Loucy (cell line): ENCODE results near the gene ADGRF3.

Experiments used
- EZH2phosphoT487 ChIP-seq: fragments of 200-600 bp; IDR thresholded peaks from 2 replicates; pipeline ENCODE4 v1.6.1; 2018; ENCODE audit warnings: antibody characterized with exemption, mild to moderate bottlenecking, moderate library complexity, borderline replicate concordance
- TF ChIP-seq, protein P1 (sequence below): fragments of 200-600 bp; sonication (generic); conservative IDR thresholded peaks from 2 replicates; pipeline ENCODE4 v1.5.1; 2014; ENCODE audit warnings: mild to moderate bottlenecking, antibody characterized with exemption, low read length

DNA sequence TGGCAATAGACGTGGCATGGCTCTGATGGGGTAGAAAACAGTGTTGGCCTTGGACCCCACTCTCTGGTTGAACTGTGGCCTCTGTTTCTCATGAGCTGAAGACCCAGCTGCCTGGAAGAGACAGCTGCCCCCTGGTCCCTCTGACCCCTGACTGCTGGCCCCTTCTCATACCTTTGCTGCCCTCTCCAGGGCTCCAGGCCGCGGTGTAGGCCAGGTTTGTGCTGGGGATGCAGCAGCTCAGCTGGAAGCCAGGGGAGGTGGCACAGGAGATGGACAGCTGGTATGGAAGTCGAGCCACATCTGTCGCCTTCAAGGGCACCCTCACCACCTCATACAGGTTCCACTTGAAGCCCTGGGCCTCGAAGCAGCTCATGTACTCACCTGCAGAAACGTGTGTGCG, 32.3 kb downstream of the ADGRF3 start:
- TF ChIP-seq, protein P1, sequence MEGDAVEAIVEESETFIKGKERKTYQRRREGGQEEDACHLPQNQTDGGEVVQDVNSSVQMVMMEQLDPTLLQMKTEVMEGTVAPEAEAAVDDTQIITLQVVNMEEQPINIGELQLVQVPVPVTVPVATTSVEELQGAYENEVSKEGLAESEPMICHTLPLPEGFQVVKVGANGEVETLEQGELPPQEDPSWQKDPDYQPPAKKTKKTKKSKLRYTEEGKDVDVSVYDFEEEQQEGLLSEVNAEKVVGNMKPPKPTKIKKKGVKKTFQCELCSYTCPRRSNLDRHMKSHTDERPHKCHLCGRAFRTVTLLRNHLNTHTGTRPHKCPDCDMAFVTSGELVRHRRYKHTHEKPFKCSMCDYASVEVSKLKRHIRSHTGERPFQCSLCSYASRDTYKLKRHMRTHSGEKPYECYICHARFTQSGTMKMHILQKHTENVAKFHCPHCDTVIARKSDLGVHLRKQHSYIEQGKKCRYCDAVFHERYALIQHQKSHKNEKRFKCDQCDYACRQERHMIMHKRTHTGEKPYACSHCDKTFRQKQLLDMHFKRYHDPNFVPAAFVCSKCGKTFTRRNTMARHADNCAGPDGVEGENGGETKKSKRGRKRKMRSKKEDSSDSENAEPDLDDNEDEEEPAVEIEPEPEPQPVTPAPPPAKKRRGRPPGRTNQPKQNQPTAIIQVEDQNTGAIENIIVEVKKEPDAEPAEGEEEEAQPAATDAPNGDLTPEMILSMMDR, result no peak
- TF ChIP-seq EZH2phosphoT487, result no peak
